ENCODE data around the gene MAP3K7CL. TPM values are rescaled to one million over a fixed set of nuclear protein-coding genes. Genes with fewer than 3 reads are reported as not detected.

MAP3K7CL gene, protein sequence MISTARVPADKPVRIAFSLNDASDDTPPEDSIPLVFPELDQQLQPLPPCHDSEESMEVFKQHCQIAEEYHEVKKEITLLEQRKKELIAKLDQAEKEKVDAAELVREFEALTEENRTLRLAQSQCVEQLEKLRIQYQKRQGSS
- total RNA-seq = 6.3 and 10.1 TPM in 2 replicates

DNA sequence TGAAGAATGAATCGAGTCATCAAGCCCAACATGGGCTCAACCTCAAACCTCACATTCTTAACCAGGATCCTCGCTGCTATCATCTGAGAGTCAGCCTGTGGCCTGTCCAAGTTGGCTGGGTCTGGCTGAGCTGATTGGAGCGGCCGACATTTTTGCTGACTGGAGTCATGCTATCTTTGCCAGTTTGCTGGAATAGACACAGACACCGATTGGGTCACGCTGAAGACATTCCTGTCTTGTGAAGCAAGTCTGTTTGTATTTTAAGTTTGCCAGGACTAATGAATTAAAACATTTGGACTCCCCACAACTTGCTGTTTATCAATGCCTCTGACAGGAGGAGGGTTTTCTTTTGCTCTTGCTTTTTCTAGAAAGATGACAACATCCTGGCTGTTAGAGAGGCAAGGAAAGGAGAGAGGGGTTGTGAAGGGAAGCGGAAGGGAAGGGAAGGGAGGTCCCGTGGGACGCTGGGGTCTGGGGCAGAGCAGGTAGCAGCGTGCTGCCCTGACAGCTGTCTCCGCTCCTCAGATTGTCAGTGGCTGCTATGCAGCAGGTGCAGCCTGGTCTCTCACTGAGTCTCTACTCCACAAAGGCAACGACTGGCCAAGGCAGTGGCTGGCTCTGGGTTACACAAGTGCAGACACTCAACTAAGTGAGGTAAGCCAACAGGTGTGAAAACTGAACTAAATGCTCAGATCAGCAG, at the start of gene MAP3K7CL:
Gene MAP3K7CL (plus strand): TSS at position 375 of the 700 bp plus-strand sequence. CDS start 2,701 bp downstream, outside the sequence.

Other genes with a start within 250 kb of the MAP3K7CL start
- 16.8 and 20.4 TPM in 2 replicates for gene LTN1, start 137.8 kb upstream of the MAP3K7CL start, total RNA-seq
- gene RWDD2B, start 111.3 kb upstream of the MAP3K7CL start, total RNA-seq = 18.5 and 18.6 TPM in 2 replicates
- 24.9 and 25.4 TPM in 2 replicates for gene USP16, start 106.0 kb upstream of the MAP3K7CL start, total RNA-seq
- 152 and 159 TPM in 2 replicates for gene CCT8, start 57.0 kb upstream of the MAP3K7CL start, total RNA-seq
- gene BACH1, start 168.3 kb downstream of the MAP3K7CL start, total RNA-seq = 39.4 and 53.9 TPM in 2 replicates

Data from cardiac atrium fibroblast (primary cell).